Nephron (organoid): Measurements from ENCODE around the gene TNF.

ENCODE experiments used
- H3K27ac Mint-ChIP-seq, 3 experiments: 2 replicates each; pipeline ENCODE4 v1.8.0; 2020; ENCODE audit warnings: mixed read lengths in 3 of 3, mild to moderate bottlenecking in 2 of 3, moderate library complexity in 1 of 3
- H3K27me3 Mint-ChIP-seq: 2 replicates; pipeline ENCODE4 v1.8.0; 2021; ENCODE audit warnings: low read depth, mild to moderate bottlenecking, moderate library complexity, mixed read lengths
- H3K36me3 Mint-ChIP-seq: 2 replicates; pipeline ENCODE4 v1.8.0; 2020; ENCODE audit warnings: low read depth, mixed read lengths
- H3K4me1 Mint-ChIP-seq: 2 replicates; pipeline ENCODE4 v1.8.0; 2020; ENCODE audit warnings: mixed read lengths
- H3K4me3 Mint-ChIP-seq, 3 experiments: 2 replicates each; pipeline ENCODE4 v1.8.0; 2020; ENCODE audit warnings: mild to moderate bottlenecking in 3 of 3, mixed read lengths in 3 of 3, moderate library complexity in 2 of 3
- H3K9me3 Mint-ChIP-seq: 2 replicates; pipeline ENCODE4 v1.8.0; 2020; ENCODE audit warnings: mixed read lengths
- TF ChIP-seq, protein P1 (sequence below), 3 experiments: fragments of 200-600 bp; sonication (generic); IDR thresholded peaks; one replicate each; pipeline ENCODE4 v1.5.0; 2021; ENCODE audit warnings: antibody characterized with exemption in 3 of 3; ENCODE audit not compliant: unreplicated experiment in 3 of 3

TNF gene

DNA sequence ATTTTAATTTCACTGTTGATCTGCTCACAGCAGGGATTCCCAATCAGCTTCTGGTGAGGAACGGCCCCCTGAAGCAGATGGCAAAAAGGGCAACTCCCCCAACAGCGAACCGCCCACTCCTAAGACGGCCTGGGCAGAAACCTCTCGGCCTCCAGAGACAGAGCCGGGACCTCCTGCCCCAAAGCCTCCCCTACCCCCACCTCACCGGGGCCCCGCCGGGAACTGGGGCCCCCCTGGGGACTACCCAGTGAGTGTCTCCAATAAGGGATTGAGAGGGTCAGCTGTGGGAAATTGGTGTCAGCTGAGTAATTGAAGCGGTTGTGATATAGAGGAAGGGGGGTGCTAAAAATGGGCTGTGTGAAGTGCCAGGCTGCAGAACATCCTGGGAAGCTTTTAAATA is 51.6 kb downstream of the TNF start:
- TF ChIP-seq, protein P1, sequence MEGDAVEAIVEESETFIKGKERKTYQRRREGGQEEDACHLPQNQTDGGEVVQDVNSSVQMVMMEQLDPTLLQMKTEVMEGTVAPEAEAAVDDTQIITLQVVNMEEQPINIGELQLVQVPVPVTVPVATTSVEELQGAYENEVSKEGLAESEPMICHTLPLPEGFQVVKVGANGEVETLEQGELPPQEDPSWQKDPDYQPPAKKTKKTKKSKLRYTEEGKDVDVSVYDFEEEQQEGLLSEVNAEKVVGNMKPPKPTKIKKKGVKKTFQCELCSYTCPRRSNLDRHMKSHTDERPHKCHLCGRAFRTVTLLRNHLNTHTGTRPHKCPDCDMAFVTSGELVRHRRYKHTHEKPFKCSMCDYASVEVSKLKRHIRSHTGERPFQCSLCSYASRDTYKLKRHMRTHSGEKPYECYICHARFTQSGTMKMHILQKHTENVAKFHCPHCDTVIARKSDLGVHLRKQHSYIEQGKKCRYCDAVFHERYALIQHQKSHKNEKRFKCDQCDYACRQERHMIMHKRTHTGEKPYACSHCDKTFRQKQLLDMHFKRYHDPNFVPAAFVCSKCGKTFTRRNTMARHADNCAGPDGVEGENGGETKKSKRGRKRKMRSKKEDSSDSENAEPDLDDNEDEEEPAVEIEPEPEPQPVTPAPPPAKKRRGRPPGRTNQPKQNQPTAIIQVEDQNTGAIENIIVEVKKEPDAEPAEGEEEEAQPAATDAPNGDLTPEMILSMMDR (IDR thresholded peaks at IDR 0.05; ENCODE audit: unreplicated experiment in 3 of 3) = no peak
- Mint-ChIP-seq H3K4me3 (no peak overlapping the region), H3K36me3 (peaks cover 85% of the 10 kb centered on the region), H3K4me1 (peaks cover 10% of the 10 kb centered on the region), H3K27ac (no peak overlapping the region), H3K9me3 (no peaks in the 10 kb centered on the region), H3K27me3 (no peaks in the 10 kb centered on the region)

DNA sequence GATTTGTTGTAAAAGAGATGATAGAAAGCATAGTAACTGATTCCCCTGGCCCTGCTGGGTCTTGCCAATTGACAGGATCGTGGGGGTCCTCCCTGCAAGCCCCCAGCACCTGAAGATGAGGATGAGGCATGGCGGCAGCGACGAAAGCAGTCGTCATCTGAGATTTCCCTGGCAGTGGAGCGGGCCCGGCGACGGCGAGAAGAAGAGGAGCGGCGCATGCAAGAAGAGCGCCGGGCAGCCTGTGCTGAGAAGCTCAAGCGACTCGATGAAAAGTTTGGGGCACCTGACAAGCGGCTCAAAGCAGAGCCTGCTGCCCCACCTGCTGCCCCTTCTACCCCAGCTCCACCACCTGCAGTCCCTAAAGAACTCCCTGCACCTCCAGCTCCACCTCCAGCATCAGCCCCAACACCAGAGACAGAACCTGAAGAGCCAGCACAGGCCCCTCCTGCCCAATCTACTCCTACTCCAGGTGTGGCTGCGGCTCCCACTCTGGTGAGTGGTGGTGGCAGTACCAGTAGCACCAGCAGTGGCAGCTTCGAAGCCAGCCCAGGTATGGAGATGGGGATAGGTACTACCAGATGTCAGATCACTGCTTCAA is 52.4 kb downstream of the TNF start:
- H3K27ac Mint-ChIP-seq = no peak overlapping the region
- no peaks in the 10 kb centered on the region for H3K9me3 Mint-ChIP-seq
- peaks cover 84% of the 10 kb centered on the region for H3K36me3 Mint-ChIP-seq
- TF ChIP-seq, protein P1 (IDR thresholded peaks at IDR 0.05; ENCODE audit: unreplicated experiment in 3 of 3) = no peak
- H3K4me3 Mint-ChIP-seq = no peak overlapping the region
- H3K27me3 Mint-ChIP-seq = no peaks in the 10 kb centered on the region
- H3K4me1 Mint-ChIP-seq = peaks cover 1% of the 10 kb centered on the region
